HG02678 (cell line): Measurements from ENCODE around the gene EPB41L4B.

Experiments used
- ATAC-seq: cut with Tn5 transposase; IDR thresholded peaks from one replicate; pipeline ENCODE4 v1.9.1; 2021; ENCODE audit warnings: mild to moderate bottlenecking, moderate library complexity; ENCODE audit not compliant: unreplicated experiment

The EPB41L4B gene

GRCh38 chr9:109212768-109213167 lies 108.1 kb downstream of the EPB41L4B start:
- no peak for ATAC-seq

GRCh38 chr9:109206670-109207069 lies 114.2 kb downstream of the EPB41L4B start:
- ATAC-seq = no peak

GRCh38 chr9:109205526-109205925 lies 115.3 kb downstream of the EPB41L4B start:
- ATAC-seq = no peak

- no peak for ATAC-seq
Measured at GRCh38 chr9:109203761-109204360, 117.0 kb downstream of the EPB41L4B start.

GRCh38 chr9:109199676-109200075 lies 121.2 kb downstream of the EPB41L4B start:
- ATAC-seq = no peak

GRCh38 chr9:109198736-109199382 lies 122.0 kb downstream of the EPB41L4B start:
- ATAC-seq = no peak

GRCh38 chr9:109193974-109194556 lies 126.8 kb downstream of the EPB41L4B start:
- ATAC-seq = no peak

GRCh38 chr9:109192732-109193361 lies 128.0 kb downstream of the EPB41L4B start:
- no peak for ATAC-seq

- ATAC-seq = no peak
Measured at GRCh38 chr9:109191746-109192145, 129.1 kb downstream of the EPB41L4B start.

GRCh38 chr9:109190151-109190550 lies 130.7 kb downstream of the EPB41L4B start:
- no peak for ATAC-seq

- no peak for ATAC-seq
Measured at GRCh38 chr9:109186857-109187520, 133.9 kb downstream of the EPB41L4B start.

GRCh38 chr9:109182940-109183798 lies 137.7 kb downstream of the EPB41L4B start:
- no peak for ATAC-seq

GRCh38 chr9:109182550-109182939 lies 138.3 kb downstream of the EPB41L4B start:
- ATAC-seq = no peak

GRCh38 chr9:109181284-109181683 lies 139.6 kb downstream of the EPB41L4B start:
- ATAC-seq = peak; percentile 73

- no peak for ATAC-seq
Measured at GRCh38 chr9:109179801-109180523, 140.9 kb downstream of the EPB41L4B start.

- no peak for ATAC-seq
Measured at GRCh38 chr9:109176963-109177362, 143.9 kb downstream of the EPB41L4B start.

- no peak for ATAC-seq
Measured at GRCh38 chr9:109176386-109176785, 144.5 kb downstream of the EPB41L4B start.

GRCh38 chr9:109172935-109173334 lies 147.9 kb downstream of the EPB41L4B start:
- no peak for ATAC-seq

- ATAC-seq = no peak
Measured at GRCh38 chr9:109171926-109172325, 148.9 kb downstream of the EPB41L4B start.

GRCh38 chr9:109168170-109168569 lies 152.7 kb downstream of the EPB41L4B start:
- ATAC-seq = no peak
